Activated naive CD8-positive, alpha-beta T cell (primary cell): Measurements from ENCODE around the gene SLC35B1.

Experiments
- H3K27ac Mint-ChIP-seq: one replicate; pipeline ENCODE4 v1.8.0; 2021; ENCODE audit warnings: mixed read lengths
- H3K27me3 Mint-ChIP-seq: one replicate; pipeline ENCODE4 v1.8.0; 2021; ENCODE audit warnings: mixed read lengths
- H3K36me3 Mint-ChIP-seq: one replicate; pipeline ENCODE4 v1.8.0; 2021; ENCODE audit warnings: mixed read lengths
- H3K4me1 Mint-ChIP-seq: one replicate; pipeline ENCODE4 v1.8.0; 2021; ENCODE audit warnings: low read depth, mixed read lengths
- H3K4me3 Mint-ChIP-seq: one replicate; pipeline ENCODE4 v1.8.0; 2021; ENCODE audit warnings: mild to moderate bottlenecking, mixed read lengths
- H3K9me3 Mint-ChIP-seq: one replicate; pipeline ENCODE4 v1.8.0; 2021; ENCODE audit warnings: low read depth, mixed read lengths

Gene SLC35B1

DNA sequence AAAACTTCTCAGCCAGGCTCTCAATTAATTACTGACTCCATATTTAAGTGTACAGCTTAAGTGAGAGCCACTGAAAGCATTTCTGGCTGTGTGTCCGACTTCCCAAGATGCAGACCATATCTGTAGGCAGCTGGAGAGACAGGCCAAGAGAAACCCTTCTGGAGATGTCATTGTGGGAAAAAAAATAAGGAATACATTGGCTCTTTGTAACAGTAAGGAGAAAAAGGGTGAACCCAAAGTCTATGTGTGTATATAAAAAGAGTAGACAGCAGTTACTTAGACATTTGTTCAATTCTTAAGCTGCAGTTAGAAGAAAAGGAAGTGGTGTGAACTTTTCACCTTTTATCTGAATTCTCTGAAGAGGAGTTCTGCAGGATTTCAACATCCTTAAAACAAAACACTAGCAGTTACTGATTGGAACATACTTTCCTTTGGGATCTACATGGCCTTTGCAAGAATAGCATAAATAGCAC, 34.4 kb upstream of the SLC35B1 start:
- no peaks in the 10 kb centered on the region for H3K27me3 Mint-ChIP-seq
- H3K4me1 Mint-ChIP-seq = peaks cover 91% of the 10 kb centered on the region
- peak overlapping the region; percentile 91 for H3K4me3 Mint-ChIP-seq
- H3K9me3 Mint-ChIP-seq = no peaks in the 10 kb centered on the region
- peaks cover 5% of the 10 kb centered on the region for H3K36me3 Mint-ChIP-seq
- H3K27ac Mint-ChIP-seq = peak overlapping the region; percentile 99

DNA sequence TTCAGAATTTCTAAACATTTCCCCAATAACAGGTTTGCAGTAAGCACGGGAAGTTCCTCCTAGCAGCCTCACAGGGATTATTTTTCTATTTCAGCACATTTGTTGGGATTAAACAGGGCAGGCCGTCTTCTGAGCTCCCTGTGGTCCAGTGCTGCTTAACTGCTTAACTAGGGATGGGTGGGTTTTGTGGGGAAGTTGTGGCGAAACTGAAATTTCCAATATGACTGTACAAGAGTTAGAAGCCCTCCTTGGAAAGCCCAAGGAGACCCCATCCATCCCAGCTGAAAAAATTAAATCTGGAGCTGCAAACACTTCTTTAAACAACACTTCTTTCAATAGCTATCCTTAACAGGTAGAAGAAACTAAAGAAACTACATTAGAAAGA, 33.9 kb upstream of the SLC35B1 start:
- H3K27ac Mint-ChIP-seq = peak overlapping the region; percentile 99
- H3K27me3 Mint-ChIP-seq = no peaks in the 10 kb centered on the region
- no peaks in the 10 kb centered on the region for H3K9me3 Mint-ChIP-seq
- peaks cover 91% of the 10 kb centered on the region for H3K4me1 Mint-ChIP-seq
- peaks cover 5% of the 10 kb centered on the region for H3K36me3 Mint-ChIP-seq
- peak overlapping the region; percentile 91 for H3K4me3 Mint-ChIP-seq

DNA sequence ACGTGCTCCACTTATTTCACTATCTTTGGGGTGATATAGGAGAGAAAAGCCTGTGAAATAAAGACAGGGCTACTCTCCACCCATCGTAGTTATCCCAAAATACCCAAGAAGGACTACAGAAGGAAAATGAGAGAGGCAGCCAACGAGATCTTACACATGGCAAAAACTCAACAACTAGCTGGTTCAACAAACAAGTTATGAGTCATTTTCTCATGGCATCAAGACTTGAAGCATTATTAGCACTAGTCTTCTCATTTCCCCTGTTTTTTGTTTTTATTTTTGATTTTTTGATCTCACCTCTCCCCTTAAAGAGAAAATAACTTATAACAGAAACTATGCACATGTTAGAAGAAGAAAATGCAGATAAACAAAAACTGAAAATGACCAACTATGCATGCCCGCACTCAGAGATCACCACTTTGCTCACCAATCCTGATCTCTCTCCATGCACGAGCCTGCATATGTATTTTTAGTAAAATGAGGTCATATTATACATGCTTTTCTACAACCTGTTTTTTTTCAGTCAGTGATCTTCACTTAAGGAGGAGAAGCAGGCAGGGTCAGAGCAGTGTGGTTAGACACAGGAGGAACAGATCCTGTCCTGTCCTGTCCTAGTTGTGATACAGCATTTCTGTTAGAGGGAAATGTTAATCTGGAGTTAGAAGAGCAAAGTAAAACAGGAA, 33.4 kb upstream of the SLC35B1 start:
- Mint-ChIP-seq H3K27ac (peak overlapping the region; percentile 99), H3K4me1 (peaks cover 90% of the 10 kb centered on the region), H3K4me3 (peak overlapping the region; percentile 91), H3K36me3 (peaks cover 5% of the 10 kb centered on the region), H3K27me3 (no peaks in the 10 kb centered on the region), H3K9me3 (no peaks in the 10 kb centered on the region)

DNA sequence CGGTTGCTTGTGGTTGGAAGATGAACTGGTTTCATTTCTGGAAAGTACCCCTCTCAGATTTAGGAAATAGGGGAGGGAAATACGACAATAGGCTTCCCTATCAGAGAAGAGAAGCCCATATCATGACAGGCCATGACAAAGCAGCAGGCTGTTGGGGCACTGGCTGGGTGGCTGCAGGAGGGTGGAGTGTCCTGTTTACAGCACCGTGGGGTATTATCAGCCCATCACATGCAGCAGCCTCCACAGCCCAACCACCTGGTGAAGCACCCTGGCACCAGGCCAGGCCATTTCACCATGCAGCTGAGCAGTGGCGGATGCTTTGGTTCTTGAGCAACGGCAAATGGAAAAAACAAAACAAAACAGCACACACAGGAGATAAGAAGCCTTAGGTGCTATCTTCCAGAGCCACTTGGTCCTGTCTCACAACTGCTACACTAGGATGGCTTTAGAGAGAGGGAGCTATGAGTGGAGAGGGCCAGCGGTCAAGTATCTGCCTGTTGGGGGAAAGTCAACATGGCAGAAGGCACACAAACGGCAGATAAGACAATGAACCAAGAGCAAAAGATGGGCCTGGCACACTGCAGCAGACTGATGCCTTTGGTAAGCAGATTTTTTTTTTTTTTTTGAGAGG, 32.0 kb upstream of the SLC35B1 start:
- H3K4me1 Mint-ChIP-seq = peaks cover 82% of the 10 kb centered on the region
- peak overlapping the region; percentile 99 for H3K27ac Mint-ChIP-seq
- H3K4me3 Mint-ChIP-seq = peak overlapping the region; percentile 91
- H3K27me3 Mint-ChIP-seq = no peaks in the 10 kb centered on the region
- H3K9me3 Mint-ChIP-seq = no peaks in the 10 kb centered on the region
- H3K36me3 Mint-ChIP-seq = peaks cover 6% of the 10 kb centered on the region

DNA sequence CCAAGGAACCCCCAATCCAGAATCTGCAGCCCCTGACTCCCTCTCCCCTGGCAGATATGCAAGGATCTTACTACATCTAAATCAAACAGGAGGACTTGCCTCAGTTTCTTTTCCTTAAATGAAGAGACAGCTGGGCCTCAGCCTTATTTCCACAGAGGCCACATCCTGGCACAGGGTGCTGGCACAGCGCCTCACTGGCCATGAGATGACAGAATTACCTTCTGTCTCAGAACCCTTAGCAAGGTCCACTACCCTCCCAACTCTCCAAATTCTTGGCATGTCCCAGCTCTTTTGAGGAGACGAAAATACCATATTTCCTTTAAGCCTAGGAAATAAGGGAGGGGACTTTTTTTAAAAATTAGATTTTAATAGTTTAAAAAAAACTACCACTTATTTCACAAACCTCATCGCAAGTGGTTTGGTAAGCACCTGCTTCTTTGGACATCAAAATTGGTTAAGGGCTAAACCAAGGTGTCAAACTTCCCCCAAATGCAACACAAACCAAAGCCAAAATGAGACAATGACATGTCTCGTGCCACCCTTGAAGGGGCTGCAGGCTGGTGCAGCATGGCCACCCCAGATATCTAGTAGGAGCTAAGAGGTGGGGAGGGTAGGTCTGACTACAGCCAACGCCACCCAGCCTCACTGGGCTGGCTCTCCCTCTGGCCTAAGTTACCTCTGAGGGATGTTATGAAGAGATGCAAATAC, 30.8 kb upstream of the SLC35B1 start:
- H3K4me3 Mint-ChIP-seq = peak overlapping the region; percentile 91
- H3K4me1 Mint-ChIP-seq = peaks cover 78% of the 10 kb centered on the region
- H3K27me3 Mint-ChIP-seq = no peaks in the 10 kb centered on the region
- no peaks in the 10 kb centered on the region for H3K9me3 Mint-ChIP-seq
- peak overlapping the region; percentile 99 for H3K27ac Mint-ChIP-seq
- peaks cover 8% of the 10 kb centered on the region for H3K36me3 Mint-ChIP-seq

DNA sequence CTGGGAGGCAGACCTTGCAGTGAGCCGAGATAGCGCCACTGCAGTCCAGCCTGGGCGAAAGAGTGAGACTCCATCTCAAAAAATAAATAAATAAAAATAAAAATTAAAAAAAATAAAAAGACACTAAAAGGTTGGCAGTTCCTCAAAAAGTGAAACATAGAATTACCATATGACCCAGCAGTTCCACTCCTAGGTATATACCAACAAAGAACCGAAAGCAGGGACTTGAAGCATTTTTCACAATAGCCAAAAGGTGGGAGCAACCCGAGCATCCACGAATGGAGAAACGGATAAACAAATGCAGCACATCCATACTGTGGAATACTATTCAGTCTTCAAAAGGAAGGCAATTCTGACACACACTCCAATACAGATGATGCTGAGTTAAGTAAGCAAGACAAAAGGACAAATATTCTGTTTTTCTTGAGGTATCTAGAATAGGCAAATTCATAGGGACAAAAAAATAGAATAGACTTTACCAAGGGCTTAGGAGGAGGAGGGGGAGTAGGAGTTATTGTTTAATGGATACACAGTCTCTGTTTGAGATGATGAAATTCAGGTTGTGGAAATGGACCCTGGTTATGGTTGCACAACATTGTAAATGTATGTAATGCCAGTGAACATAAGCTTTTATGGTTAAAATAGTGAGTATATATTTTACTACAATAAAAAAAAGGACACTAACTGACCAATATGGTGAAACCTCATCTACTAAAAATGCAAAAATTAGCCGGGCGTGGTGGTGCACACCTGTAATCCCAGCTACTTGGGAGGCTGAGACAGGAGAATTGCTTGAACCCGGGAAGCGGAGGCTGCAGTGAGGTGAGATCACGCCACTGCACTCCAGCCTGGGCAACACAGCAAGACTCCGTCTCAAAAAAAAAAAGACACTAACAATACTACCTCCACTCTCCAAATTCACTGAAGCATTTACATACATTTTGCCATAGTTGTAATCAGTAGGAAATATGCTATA, 27.0 kb upstream of the SLC35B1 start:
- peaks cover 66% of the 10 kb centered on the region for H3K4me1 Mint-ChIP-seq
- H3K36me3 Mint-ChIP-seq = peaks cover 12% of the 10 kb centered on the region
- no peak overlapping the region for H3K4me3 Mint-ChIP-seq
- peak overlapping the region; percentile 83 for H3K27ac Mint-ChIP-seq
- H3K27me3 Mint-ChIP-seq = no peaks in the 10 kb centered on the region
- H3K9me3 Mint-ChIP-seq = no peaks in the 10 kb centered on the region

DNA sequence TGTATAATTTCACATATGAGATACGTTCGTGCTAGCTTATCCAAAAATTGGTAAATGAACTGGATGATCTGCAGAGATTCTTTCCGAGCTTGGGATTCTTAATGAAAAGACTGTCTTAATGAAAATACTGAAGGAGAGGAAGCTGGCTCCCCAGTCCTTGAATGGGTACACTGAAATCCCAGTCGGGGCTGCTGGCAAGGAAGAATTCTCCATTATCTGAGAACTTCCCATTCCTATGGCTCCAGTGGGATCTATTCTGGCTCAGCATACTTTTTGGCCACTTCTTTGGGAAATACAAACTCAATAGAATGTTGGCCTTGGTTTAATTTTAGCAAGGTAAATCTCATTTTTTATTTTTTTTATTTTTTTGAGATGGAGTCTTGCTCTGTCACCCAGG, 23.7 kb upstream of the SLC35B1 start:
- Mint-ChIP-seq H3K4me1 (peaks cover 58% of the 10 kb centered on the region), H3K27ac (peak overlapping the region; percentile 77), H3K9me3 (no peaks in the 10 kb centered on the region), H3K4me3 (no peak overlapping the region), H3K27me3 (no peaks in the 10 kb centered on the region), H3K36me3 (peaks cover 18% of the 10 kb centered on the region)

DNA sequence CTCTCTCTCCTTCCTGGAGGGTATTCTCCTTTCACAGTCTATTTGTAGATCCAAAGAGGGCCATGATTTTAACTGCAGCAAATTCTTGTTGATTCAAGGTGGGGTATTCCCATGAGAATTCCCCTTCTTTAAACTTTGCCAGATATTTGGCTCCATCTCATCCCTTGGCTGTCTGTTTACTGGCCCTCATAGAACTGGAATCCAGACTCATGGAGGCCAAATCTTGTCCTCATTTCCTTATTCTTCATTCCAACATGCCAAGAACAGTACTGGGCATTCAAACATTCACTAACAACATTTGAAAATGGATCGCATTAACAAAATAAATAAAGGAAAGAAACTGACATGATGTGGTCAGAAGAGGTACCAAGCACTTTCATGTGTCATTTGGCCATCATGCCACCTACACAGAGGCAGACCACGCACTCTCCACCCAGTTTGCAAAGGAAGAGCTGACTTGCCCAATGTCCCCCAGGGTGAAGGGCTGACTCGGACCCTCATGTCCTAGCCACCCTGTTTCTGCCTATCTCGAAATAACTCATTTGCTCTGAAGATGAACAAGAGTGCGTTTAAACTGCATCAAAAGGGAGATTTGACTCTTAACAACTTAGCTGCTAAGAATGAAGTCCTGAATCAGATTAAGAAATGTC, 23.1 kb upstream of the SLC35B1 start:
- Mint-ChIP-seq H3K27me3 (no peaks in the 10 kb centered on the region), H3K4me1 (peaks cover 56% of the 10 kb centered on the region), H3K36me3 (peaks cover 18% of the 10 kb centered on the region), H3K4me3 (peak overlapping the region; percentile 8), H3K9me3 (no peaks in the 10 kb centered on the region), H3K27ac (peak overlapping the region; percentile 77)

DNA sequence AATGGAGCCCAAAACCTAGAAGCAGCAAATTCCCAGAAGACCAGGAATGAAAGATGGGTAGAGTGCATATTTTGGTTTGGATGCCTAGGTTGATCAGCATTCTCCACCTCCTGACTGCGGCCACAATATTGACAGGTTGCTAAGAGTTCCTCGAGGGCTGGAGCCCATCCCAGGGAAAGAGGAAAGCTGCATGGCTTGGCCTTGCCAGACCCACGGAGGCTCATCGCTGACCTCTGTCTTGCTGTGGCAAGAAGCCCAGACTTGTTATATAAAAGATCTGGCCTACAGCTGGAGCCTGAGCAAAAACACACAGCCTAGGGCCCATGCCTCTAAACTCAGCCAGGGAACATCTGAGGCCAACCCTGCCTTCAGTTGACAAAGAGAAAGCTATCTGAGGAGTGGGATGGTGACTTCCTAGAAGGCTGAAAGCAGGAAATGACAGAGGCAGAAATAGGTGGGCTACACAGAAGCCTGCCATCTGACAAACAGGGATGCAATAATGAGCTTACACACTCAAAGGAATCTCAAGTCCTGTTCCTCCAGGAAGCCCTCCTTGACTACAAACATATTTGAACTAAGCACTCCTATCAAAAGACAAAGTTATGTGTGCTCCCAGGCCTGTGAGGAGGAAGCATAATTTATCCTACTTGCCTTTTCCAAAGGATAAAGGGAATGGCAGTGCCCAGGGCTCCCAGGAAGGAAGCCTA, 22.5 kb upstream of the SLC35B1 start:
- peak overlapping the region; percentile 50 for H3K27ac Mint-ChIP-seq
- no peaks in the 10 kb centered on the region for H3K27me3 Mint-ChIP-seq
- H3K36me3 Mint-ChIP-seq = peaks cover 23% of the 10 kb centered on the region
- H3K4me3 Mint-ChIP-seq = no peak overlapping the region
- peaks cover 56% of the 10 kb centered on the region for H3K4me1 Mint-ChIP-seq
- H3K9me3 Mint-ChIP-seq = no peaks in the 10 kb centered on the region

DNA sequence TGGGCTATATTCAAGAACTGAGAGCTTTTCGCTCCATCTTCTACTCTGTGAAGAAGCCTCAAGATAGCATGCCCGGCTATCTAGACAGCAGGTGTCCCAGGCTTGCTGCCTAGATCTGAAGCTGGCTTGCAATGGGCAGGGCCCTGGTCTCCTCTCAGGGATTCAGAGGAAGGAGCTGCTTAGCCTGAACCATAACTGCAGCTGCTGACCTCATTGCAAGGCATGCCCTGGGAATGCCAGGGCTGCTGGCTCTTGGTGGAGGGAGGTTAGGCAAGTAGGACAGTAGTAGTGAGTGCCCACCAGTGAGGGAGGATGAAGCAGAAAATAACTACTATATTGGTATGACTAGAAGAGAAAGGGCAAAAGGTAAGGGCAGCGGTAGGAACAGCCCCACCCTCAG, 21.3 kb upstream of the SLC35B1 start:
- peak overlapping the region; percentile 88 for H3K27ac Mint-ChIP-seq
- peaks cover 60% of the 10 kb centered on the region for H3K4me1 Mint-ChIP-seq
- peaks cover 22% of the 10 kb centered on the region for H3K36me3 Mint-ChIP-seq
- H3K9me3 Mint-ChIP-seq = no peaks in the 10 kb centered on the region
- H3K27me3 Mint-ChIP-seq = no peaks in the 10 kb centered on the region
- H3K4me3 Mint-ChIP-seq = peak overlapping the region; percentile 27

DNA sequence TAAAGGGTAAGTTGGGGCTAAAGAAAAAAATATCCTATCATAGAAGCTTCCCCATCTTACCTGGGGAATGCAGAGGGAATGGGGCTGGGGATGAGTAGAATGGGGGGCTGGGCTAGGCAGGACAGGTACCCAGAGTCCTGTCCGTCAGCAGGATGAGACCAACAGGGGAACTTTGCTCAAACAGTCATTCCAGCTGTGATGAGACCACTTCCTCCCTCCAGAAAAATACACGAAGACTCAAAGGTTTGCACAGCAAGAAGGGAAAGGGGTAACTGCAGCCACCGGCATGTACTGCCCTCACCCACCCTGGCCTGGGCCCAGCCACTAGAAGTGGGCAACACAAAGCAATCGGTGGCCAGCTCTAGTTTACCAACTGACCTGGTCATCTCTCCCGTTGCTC, 20.7 kb upstream of the SLC35B1 start:
- no peaks in the 10 kb centered on the region for H3K9me3 Mint-ChIP-seq
- H3K27me3 Mint-ChIP-seq = no peaks in the 10 kb centered on the region
- H3K4me3 Mint-ChIP-seq = no peak overlapping the region
- H3K36me3 Mint-ChIP-seq = peaks cover 22% of the 10 kb centered on the region
- peaks cover 65% of the 10 kb centered on the region for H3K4me1 Mint-ChIP-seq
- peak overlapping the region; percentile 88 for H3K27ac Mint-ChIP-seq

DNA sequence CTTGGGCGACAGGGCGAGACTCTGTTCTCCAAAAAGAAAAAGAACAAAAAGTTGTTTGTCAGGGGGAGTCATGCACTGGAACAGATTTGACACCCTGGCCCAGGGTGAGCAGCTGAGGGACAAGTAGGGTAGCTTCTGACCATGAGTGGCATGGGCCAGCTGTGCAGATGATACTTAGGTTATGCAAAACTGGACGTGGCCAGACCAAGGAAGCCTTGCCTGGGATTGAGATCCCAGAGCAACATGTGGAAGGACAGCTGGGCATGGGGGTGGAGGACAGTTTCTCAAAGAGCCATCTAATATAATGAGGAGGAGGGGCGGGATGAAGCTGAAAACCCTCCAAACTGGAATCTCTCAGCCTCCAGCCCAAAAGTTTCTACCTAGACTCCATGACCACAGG, 19.6 kb upstream of the SLC35B1 start:
- H3K27ac Mint-ChIP-seq = no peak overlapping the region
- no peaks in the 10 kb centered on the region for H3K9me3 Mint-ChIP-seq
- peaks cover 22% of the 10 kb centered on the region for H3K36me3 Mint-ChIP-seq
- H3K4me3 Mint-ChIP-seq = no peak overlapping the region
- no peaks in the 10 kb centered on the region for H3K27me3 Mint-ChIP-seq
- peaks cover 57% of the 10 kb centered on the region for H3K4me1 Mint-ChIP-seq

DNA sequence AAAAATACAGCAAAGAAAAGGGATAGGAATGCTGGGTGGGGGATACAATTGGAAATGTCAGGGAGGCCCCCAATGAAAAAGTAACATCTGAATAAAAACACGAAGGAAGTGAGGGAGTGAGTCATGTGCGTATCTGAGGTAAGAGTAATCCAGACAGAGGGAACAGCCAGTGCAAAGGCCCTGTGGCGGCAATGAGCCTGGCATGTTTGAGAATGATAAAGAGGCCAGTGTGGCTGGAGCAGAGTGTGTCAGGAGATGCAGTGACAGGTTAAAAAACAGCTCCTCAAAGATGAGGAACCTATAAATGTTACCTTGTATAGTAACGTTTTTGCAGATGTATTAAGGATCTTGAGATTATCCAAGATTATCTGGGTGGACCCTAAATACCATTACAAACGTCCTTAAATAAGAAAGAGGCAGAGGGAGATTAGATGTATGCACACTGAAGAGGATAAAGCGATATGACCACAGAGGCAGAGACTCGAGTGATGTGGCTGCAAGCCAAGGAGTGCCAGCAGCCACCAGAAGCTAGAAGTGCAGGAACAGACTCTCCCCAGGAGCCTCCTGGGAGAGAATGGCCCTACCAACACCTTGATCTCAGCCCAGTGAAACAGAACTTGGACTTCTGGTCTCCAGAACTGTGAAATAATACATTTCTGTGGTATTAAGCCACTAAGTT, 17.8 kb upstream of the SLC35B1 start:
- Mint-ChIP-seq H3K27ac (peak overlapping the region; percentile 42), H3K4me3 (no peak overlapping the region), H3K36me3 (peaks cover 20% of the 10 kb centered on the region), H3K27me3 (no peaks in the 10 kb centered on the region), H3K4me1 (peaks cover 50% of the 10 kb centered on the region), H3K9me3 (no peaks in the 10 kb centered on the region)
